Caco-2 (cell line): ENCODE results near the gene CYP2B6. TPM values are rescaled to one million over a fixed set of nuclear protein-coding genes. Genes with fewer than 3 reads are reported as not detected.
"Not testable (repeated sequence)": the region's sequence is repeated elsewhere in the genome, so short reads cannot be mapped to it uniquely, and the experiment has no call there.

Experiments used
- BruUV-seq: library from RNA; stranded (reverse); fragments of 400-500 nt; replicated peaks from 2 replicates; lab custom pipeline; 2021; lab: Mats Ljungman, UMichigan
- CTCF ChIA-PET: fragments of 300-600 bp; sonication (Branson Sonifier 250); formaldehyde crosslinking; loops from one replicate; lab custom pipeline; 2022; ENCODE audit warnings: antibody characterized with exemption; lab: Charles Lee
- POLR2A ChIA-PET: fragments of 300-600 bp; sonication (Branson Sonifier 250); formaldehyde crosslinking; loops from one replicate; lab custom pipeline; 2022; ENCODE audit warnings: antibody characterized with exemption; lab: Charles Lee
- DNase-seq, 2 experiments: peaks; one replicate each; pipeline versions ENCODE4 v3.0.0 to v3.0.0-alpha.2; 2020 to 2022
- H3K27me3 ChIP-seq: replicated peaks from 2 replicates; pipeline ENCODE4 v1.6.0; 2011; ENCODE audit warnings: low read length; ENCODE audit not compliant: control insufficient read depth, insufficient read depth
- H3K36me3 ChIP-seq: 2 replicates; pipeline ENCODE4 v1.5.1; 2011; ENCODE audit warnings: low read length; ENCODE audit not compliant: control insufficient read depth, insufficient read depth
- H3K4me1 ChIP-seq: fragments of 250-450 bp; sonication (Bioruptor Pico); 2 replicates; pipeline ENCODE4 v1.5.1; 2020; ENCODE audit warnings: mild to moderate bottlenecking
- H3K4me3 ChIP-seq: 2 replicates; pipeline ENCODE4 v1.5.1; 2011; ENCODE audit warnings: low read depth, mild to moderate bottlenecking, control low read depth, low read length
- H3K9me3 ChIP-seq: fragments of 250-450 bp; sonication (Bioruptor Pico); 2 replicates; pipeline ENCODE4 v1.5.1; 2020; ENCODE audit warnings: mild to moderate bottlenecking, moderate library complexity
- H3K27ac Mint-ChIP-seq: one replicate; pipeline ENCODE4 v1.8.0; 2022; ENCODE audit warnings: mixed read lengths; ENCODE audit not compliant: unreplicated experiment
- H3K27me3 Mint-ChIP-seq: one replicate; pipeline ENCODE4 v1.8.0; 2022; ENCODE audit warnings: mixed read lengths; ENCODE audit not compliant: insufficient read depth, unreplicated experiment
- H3K36me3 Mint-ChIP-seq: one replicate; pipeline ENCODE4 v1.8.0; 2022; ENCODE audit warnings: mild to moderate bottlenecking, mixed read lengths; ENCODE audit not compliant: insufficient read depth, unreplicated experiment
- H3K4me1 Mint-ChIP-seq: one replicate; pipeline ENCODE4 v1.8.0; 2022; ENCODE audit warnings: low read depth, mixed read lengths; ENCODE audit not compliant: unreplicated experiment
- H3K4me3 Mint-ChIP-seq: one replicate; pipeline ENCODE4 v1.8.0; 2022; ENCODE audit warnings: mild to moderate bottlenecking, moderate library complexity, mixed read lengths; ENCODE audit not compliant: unreplicated experiment
- H3K9me3 Mint-ChIP-seq: one replicate; pipeline ENCODE4 v1.8.0; 2022; ENCODE audit warnings: mixed read lengths; ENCODE audit not compliant: unreplicated experiment
- intact Hi-C: fragments of 100-400 bp; cut with micrococcal nuclease; formaldehyde crosslinking; loops from one replicate; pipeline ENCODE4 v1.10.0; 2022; ENCODE audit not compliant: unreplicated experiment
- total RNA-seq: library from RNA; stranded (reverse); gene quantifications from 2 replicates; pipeline ENCODE4 v1.2.3, GENCODE V29; 2022
- TF ChIP-seq, protein P1 (sequence below), 2 experiments: fragments of 200-600 bp in 1 of 2; IDR thresholded peaks; 1 replicate in 1 of 2; 2 replicates in 1 of 2; pipeline versions ENCODE4 v1.5.1 to v1.8.0; 2011 to 2022; ENCODE audit warnings: antibody characterized with exemption in 1 of 2, control low read depth in 1 of 2, inconsistent platforms in 1 of 2, low read depth in 1 of 2, low read length in 1 of 2, mild to moderate bottlenecking in 1 of 2, moderate library complexity in 1 of 2; ENCODE audit not compliant: insufficient read depth in 1 of 2, severe bottlenecking in 1 of 2, unreplicated experiment in 1 of 2

Gene CYP2B6
- total RNA-seq, 1 experiment from 2014 or later: 0.32 TPM

DNA sequence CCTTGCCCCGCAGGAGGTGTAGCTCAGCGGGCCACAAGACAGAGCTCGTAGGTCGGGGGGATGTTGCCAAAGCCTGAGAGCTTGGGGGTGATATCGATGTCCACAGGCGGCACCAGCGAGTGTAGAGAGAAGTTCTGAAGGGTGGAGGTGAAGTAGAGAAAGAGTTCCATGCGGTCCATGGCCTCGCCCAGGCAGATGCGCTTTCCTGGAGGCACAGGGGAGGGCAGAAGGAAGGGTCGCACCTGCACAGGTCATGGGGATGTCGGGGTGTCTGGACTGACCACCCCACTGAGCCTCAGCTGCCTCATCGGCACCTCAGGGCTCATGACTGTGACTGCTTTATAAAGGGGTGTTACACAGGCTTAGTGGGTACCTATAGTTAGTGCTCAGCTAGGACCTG lies 59.3 kb downstream of the CYP2B6 start:
- Mint-ChIP-seq H3K27me3 (peaks cover 6% of the 10 kb centered on the region), H3K36me3 (no peaks in the 10 kb centered on the region)

GRCh38 chr19:41052162-41052561 lies 61.1 kb downstream of the CYP2B6 start:
- BruUV-seq, H3K4me1 Mint-ChIP-seq, DNase-seq, CTCF ChIA-PET, H3K9me3 Mint-ChIP-seq, H3K27me3 ChIP-seq, H3K4me1 ChIP-seq, H3K36me3 Mint-ChIP-seq, H3K4me3 ChIP-seq, H3K27me3 Mint-ChIP-seq, H3K9me3 ChIP-seq, H3K36me3 ChIP-seq, H3K27ac Mint-ChIP-seq, H3K4me3 Mint-ChIP-seq, intact Hi-C loops: not testable (repeated sequence)
- POLR2A ChIA-PET: interaction anchor here (0.7 kb wide), 1 partner anchor 29 kb away, joined by 5 read pairs; no protein-coding TSS in a partner anchor

More for the DNA sequence above, 59.3 kb downstream of the CYP2B6 start:
- POLR2A ChIA-PET: no interaction called here
- BruUV-seq: no TSS peak
- Mint-ChIP-seq H3K4me1 (no peaks in the 10 kb centered on the region), H3K9me3 (no peaks in the 10 kb centered on the region), H3K4me3 (no peak overlapping the region), H3K27ac (no peak overlapping the region)
- intact Hi-C loops: no loop called here
- DNase-seq: no peak
- Histone ChIP-seq H3K27me3 (no peaks in the 10 kb centered on the region), H3K9me3 (no peaks in the 10 kb centered on the region), H3K4me1 (no peaks in the 10 kb centered on the region), H3K4me3 (no peak overlapping the region), H3K36me3 (no peaks in the 10 kb centered on the region)
- TF ChIP-seq, protein P1, sequence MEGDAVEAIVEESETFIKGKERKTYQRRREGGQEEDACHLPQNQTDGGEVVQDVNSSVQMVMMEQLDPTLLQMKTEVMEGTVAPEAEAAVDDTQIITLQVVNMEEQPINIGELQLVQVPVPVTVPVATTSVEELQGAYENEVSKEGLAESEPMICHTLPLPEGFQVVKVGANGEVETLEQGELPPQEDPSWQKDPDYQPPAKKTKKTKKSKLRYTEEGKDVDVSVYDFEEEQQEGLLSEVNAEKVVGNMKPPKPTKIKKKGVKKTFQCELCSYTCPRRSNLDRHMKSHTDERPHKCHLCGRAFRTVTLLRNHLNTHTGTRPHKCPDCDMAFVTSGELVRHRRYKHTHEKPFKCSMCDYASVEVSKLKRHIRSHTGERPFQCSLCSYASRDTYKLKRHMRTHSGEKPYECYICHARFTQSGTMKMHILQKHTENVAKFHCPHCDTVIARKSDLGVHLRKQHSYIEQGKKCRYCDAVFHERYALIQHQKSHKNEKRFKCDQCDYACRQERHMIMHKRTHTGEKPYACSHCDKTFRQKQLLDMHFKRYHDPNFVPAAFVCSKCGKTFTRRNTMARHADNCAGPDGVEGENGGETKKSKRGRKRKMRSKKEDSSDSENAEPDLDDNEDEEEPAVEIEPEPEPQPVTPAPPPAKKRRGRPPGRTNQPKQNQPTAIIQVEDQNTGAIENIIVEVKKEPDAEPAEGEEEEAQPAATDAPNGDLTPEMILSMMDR (IDR thresholded peaks at IDR 0.05; ENCODE audit: insufficient read depth in 1 of 2, low read depth in 1 of 2, low read length in 1 of 2, severe bottlenecking in 1 of 2, unreplicated experiment in 1 of 2): no peak
- CTCF ChIA-PET: no interaction called here

DNA sequence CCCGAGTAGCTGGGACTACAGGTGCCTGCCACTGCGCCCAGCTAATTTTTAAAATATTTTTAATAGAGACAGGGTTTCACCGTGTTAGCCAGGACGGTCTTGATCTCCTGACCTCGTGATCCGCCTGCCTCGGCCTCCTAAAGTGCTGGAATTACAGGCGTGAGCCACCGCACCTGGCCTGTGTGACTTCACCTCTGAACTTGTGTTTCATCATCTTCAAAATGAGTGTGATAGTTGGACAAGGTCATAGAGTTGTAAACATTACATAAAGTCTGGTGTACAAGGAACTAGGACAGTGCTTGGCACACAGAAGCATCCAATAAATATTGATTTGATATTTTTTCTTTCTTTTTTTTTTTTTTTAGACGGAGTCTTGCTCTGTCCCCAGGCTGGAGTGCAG lies 62.2 kb downstream of the CYP2B6 start:
- H3K27me3 Mint-ChIP-seq: peaks cover 12% of the 10 kb centered on the region
- H3K4me3 Mint-ChIP-seq, BruUV-seq, H3K9me3 ChIP-seq, H3K36me3 ChIP-seq, H3K4me3 ChIP-seq, H3K9me3 Mint-ChIP-seq, H3K36me3 Mint-ChIP-seq, CTCF ChIA-PET, POLR2A ChIA-PET, H3K27me3 ChIP-seq, H3K4me1 Mint-ChIP-seq, H3K27ac Mint-ChIP-seq, H3K4me1 ChIP-seq, intact Hi-C loops, DNase-seq: not testable (repeated sequence)

DNA sequence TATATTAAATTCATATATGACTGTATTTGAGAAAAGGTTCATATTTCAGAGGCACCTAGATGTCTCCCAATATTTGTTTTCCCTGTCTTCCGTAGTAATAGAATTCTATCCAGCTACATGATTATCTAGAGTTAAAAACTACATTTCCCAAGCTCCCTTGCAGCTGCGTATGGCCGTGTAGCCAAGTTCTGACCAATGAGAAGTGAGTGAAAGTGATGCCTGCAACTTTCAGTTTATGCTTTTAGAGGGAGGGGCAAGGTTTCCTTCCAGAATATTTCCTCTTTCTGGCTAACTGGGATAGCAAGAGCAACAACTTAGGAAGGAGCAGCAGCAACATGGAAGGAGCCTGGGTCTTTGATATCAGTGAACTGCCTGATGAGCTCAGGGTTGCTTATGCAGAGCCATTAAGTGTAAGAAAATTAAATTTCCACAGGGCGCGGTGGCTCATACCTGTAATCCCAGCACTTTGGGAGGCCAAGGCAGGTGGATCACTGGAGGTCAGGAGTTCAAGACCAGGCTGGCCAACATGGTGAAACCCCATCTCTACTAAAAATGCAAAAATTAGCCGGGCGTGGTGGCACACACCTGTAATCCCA lies 74.0 kb downstream of the CYP2B6 start:
- TF ChIP-seq, protein P1 (IDR thresholded peaks at IDR 0.05; ENCODE audit: insufficient read depth in 1 of 2, low read depth in 1 of 2, low read length in 1 of 2, severe bottlenecking in 1 of 2, unreplicated experiment in 1 of 2): no peak
- Mint-ChIP-seq H3K4me3 (no peak overlapping the region), H3K27ac (no peak overlapping the region), H3K9me3 (peaks cover 7% of the 10 kb centered on the region), H3K4me1 (no peaks in the 10 kb centered on the region), H3K27me3 (peaks cover 8% of the 10 kb centered on the region), H3K36me3 (no peaks in the 10 kb centered on the region)
- Histone ChIP-seq H3K36me3 (no peaks in the 10 kb centered on the region), H3K4me1 (no peaks in the 10 kb centered on the region; the same call in 1 of the 2 replicates), H3K9me3 (no peaks in the 10 kb centered on the region), H3K4me3 (no peak overlapping the region), H3K27me3 (no peaks in the 10 kb centered on the region; the same call in 1 of the 2 replicates)
- intact Hi-C loops: no loop called here
- BruUV-seq: no TSS peak
- peak in 1 of 2 experiments; percentile 32 for DNase-seq
- POLR2A ChIA-PET: interaction anchor here (0.5 kb wide), 1 partner anchor 53 kb away, joined by 4 read pairs; no protein-coding TSS in a partner anchor
- CTCF ChIA-PET: interaction anchor here (0.8 kb wide), 1 partner anchor 266 kb away, joined by 3 read pairs; the partner anchor contains the start of gene EGLN2
